Activated CD4-positive, alpha-beta T cell treated with anti-CD3 and anti-CD28 coated beads for 4 hours (primary cell): ENCODE data around the gene TLCD3B.

Source experiments
- DNase-seq, 2 donors: peaks; one replicate each; pipeline ENCODE4 v3.0.0-alpha.2; 2020

The TLCD3B gene

DNA sequence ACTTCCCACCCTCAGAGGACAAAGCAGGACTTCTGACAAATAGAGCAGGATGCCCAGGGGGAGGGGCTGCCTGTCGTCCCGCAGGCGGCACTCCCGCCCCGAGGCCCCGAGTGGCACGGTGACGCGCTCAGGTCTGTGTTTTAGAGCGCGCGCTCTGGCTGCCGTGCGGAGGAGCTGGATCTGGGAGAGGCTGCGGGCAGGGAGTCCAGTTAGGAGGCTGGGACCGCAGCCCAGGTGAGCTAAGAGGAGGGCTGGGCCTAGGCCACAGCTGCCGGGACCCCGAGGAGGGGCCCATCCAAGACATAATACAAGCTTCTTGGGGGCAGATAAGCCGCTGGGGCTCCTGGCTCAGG lies 26.7 kb downstream of the TLCD3B start:
- DNase-seq: no peak

- DNase-seq: no peak
Observed at GRCh38 chr16:30003670-30004423, 27.2 kb downstream of the TLCD3B start.

GRCh38 chr16:30002614-30003346 lies 28.3 kb downstream of the TLCD3B start:
- no peak for DNase-seq

DNA sequence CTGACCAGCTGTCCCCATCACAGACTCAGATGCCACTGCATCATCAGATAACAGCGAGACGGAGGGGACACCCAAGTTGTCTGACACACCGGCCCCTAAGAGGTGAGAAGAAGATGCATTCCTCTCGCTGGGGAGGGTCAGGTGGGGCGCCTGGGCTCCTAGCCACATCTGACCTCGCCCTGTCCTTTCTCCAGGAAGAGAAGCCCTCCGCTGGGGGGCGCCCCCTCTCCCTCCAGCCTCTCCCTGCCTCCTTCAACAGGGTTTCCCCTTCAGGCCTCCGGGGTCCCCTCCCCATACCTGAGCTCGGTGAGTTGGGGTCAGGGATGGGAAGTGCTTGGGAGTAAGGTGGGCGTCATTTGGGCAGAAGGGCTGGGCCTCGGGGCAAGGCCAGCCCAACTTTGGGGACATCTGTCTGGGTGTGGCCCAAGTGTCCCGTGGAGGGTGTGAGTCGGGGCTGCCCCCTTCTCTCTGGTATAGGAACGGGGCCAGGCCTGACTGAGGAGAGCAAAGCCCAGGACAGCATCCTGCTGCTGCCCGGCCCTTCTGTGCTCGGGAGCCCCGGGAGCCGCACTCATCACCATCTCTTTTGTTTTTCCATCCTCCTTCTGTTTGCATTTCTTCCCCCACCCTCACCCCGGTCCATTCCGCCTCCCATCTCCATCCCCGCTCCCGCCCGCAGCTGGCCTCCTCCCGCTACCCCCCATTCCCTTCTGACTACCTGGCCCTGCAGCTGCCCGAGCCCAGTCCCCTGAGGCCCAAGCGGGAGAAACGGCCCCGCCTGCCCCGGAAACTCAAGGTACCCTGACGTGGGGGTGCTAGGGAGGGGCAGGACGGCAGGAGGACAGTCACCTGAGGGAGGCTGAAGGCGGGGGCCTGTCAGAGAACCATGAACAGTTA lies 30.1 kb downstream of the TLCD3B start:
- no peak for DNase-seq

- no peak for DNase-seq
Observed at GRCh38 chr16:29999605-30000004, 31.5 kb downstream of the TLCD3B start.

DNA sequence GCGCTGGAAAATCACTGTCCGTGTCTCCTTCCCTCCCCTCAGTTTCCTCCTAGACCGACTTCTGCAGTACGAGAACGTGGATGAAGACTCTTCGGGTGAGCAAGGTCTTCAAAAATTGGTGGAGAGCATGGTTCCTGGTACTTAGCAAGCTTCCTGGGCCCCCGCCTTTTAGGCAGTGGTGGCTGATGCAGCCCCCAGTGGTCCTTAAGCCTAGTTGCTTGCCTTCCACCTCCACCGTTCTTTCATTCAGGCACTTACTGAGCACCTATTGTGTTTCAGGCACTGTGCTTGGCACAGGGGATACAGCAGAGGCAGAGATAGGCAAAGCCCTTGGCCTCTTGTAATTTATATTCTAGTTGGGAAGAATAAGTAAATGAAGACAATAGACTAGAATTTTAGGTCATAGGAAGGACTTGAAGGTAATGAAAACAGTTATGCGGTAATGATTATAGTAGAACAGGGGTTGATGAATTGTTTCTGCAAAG lies 34.3 kb downstream of the TLCD3B start:
- no peak for DNase-seq

GRCh38 chr16:29995911-29996765 lies 34.9 kb downstream of the TLCD3B start, which contains the start of gene INO80E:
INO80E (plus strand) TSS chr16:29996241; CDS start chr16:29996311, 70 bp downstream.
- peak; percentile 99 for DNase-seq

- DNase-seq: peak; percentile 81 to 83
Observed at GRCh38 chr16:29995324-29995910, 35.7 kb downstream of the TLCD3B start, which contains the start of gene HIRIP3. HIRIP3 (minus strand) TSS chr16:29995617; CDS start chr16:29995605, 12 bp downstream.

GRCh38 chr16:29994600-29995323 lies 36.3 kb downstream of the TLCD3B start:
- DNase-seq: peak in 1 of 2 donors; percentile 64

DNA sequence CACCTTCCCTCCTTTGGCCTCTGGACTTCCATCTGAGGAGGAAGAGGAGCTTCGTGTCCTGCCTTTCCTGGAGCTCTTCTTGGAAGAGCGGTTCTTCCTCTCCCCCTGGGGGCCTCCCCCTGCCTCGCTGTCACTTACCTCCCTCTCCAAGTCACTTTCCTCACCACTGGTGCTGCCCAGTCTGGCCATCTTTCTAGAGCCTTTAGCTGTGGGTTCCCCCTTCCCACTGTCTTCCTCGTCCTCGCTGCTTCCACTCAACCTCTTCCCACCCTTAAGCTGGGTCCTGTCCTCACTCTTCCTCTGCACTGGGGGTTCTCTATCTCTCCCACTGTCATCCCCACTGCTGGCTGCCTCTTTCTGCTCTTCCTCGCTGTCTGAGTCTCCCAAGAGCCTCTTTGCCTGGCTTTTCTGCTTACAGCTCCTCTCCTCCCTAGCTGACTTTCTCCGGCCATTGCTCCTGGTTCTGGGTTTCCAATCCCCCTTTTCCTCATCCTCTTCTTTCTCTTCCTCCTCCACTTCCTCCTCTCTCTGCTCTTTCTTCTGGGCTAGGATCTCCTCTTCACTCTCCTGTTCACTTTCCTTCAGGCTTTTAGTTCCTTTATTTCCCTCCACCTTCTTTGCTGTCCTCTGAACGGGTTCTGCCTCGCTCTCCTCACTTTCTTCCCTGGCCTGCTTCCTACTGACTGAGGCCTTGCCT lies 37.0 kb downstream of the TLCD3B start:
- no peak for DNase-seq

- DNase-seq: no peak
Observed at GRCh38 chr16:29993191-29993902, 37.7 kb downstream of the TLCD3B start.

GRCh38 chr16:29992344-29992967 lies 38.6 kb downstream of the TLCD3B start:
- no peak for DNase-seq

GRCh38 chr16:29991571-29991904 lies 39.5 kb downstream of the TLCD3B start:
- DNase-seq: no peak

DNA sequence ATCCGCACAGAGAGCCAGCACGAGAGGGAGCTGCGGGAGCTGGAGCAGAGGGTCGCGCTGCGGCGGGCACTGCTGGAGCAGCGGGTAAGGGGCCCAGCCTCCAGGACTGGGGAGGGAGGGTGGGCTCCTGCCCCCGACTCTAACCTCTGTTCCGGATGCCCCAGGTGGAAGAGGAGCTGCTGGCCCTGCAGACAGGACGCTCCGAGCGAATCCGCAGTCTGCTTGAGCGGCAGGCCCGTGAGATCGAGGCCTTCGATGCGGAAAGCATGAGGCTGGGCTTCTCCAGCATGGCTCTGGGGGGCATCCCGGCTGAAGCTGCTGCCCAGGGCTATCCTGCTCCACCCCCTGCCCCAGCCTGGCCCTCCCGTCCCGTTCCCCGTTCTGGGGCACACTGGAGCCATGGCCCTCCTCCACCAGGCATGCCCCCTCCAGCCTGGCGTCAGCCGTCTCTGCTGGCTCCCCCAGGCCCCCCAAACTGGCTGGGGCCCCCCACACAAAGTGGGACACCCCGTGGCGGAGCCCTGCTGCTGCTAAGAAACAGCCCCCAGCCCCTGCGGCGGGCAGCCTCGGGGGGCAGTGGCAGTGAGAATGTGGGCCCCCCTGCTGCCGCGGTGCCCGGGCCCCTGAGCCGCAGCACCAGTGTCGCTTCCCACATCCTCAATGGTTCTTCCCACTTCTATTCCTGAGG lies 40.0 kb downstream of the TLCD3B start:
- DNase-seq: no peak

DNA sequence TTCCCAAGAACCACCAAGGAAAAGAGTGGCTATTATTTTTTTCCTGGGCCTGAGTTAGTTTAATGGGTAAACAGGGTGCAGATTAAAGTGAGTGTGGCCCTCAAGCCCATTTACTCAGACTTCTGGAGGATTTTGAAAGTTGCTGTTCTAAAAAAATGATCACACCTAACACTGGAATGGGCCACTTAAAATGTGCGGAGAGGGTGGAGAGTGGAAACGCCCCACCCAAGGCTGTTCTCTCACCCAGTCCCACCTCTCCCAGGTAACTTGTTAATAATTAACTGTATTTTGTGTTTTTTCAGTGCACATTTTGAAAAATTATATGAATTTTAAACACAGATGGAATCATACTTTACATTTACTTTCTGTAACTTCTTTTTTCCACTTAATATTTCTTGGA lies 41.0 kb downstream of the TLCD3B start:
- no peak for DNase-seq

- no peak for DNase-seq
Observed at GRCh38 chr16:29989111-29989858, 41.8 kb downstream of the TLCD3B start.

DNA sequence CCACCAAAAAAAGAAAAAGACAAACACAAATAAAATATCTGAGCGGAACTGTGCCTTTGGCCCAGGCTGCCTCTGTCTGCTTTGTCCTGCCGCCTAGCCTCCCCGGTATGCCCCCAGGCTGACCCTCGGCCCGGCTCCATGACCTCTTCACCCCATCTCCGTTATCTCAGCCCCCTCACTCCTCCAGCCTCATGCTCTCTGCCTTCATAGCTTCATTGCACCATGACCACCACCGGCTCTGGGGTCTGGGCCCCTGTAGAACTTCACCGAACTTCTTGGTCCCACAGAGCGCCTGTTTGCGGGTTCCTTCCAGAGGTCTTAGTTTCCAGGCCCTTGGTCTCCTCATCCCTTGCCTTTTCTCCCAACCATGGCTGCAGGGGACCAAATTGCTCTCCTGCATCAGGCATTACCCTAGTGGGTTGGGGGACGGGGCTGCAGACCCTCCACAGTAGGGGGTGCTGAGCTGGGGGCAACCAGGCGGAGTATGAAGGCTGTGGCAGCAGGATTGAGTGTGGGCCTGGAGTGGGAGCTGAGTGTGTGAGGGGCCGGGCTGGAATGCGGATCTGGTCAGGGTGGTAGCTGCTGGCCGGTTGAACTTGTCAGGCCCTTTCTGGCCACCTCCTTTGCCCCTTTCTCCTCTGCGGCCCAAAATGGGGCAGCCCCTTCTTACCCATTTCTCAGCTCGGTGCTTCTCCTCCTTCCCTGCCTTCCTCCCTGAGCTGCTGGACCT lies 42.6 kb downstream of the TLCD3B start:
- DNase-seq: no peak
